Adrenal gland (tissue), 12 donors: Measurements from ENCODE around the gene CEP164. TPM values are rescaled to one million over a fixed set of nuclear protein-coding genes. Genes with fewer than 3 reads are reported as not detected.

ENCODE experiments used
- DNase-seq, 7 donors: peaks; one replicate each; pipeline ENCODE4 v3.0.0-alpha.2; 2019 to 2020
- H3K27ac ChIP-seq, 5 donors: fragments of 200-600 bp; sonication (generic) in 4 of 5; 1 replicate in 3 of 5; 2 replicates in 2 of 5; pipeline versions ENCODE4 v1.5.1 to v1.8.0; 2016 to 2020; ENCODE audit warnings: mild to moderate bottlenecking in 1 of 5
- H3K27me3 ChIP-seq: fragments of 200-600 bp; 2 replicates; pipeline ENCODE4 v1.8.0; 2021
- H3K36me3 ChIP-seq, 2 donors: fragments of 200-600 bp; replicated peaks in 1 of 2; 1 replicate in 1 of 2; 2 replicates in 1 of 2; pipeline versions ENCODE4 v1.5.1 to v1.8.0; 2018 to 2022
- H3K4me1 ChIP-seq, 2 donors: fragments of 200-600 bp; replicated peaks in 1 of 2; 1 replicate in 1 of 2; 2 replicates in 1 of 2; pipeline versions ENCODE4 v1.5.1 to v1.8.0; 2018 to 2021
- H3K4me3 ChIP-seq, 4 donors: fragments of 200-600 bp; sonication (generic) in 3 of 4; one replicate each; pipeline ENCODE4 v1.5.1; 2016 to 2018
- H3K9me3 ChIP-seq, 3 donors: fragments of 200-600 bp; sonication (generic) in 1 of 3; replicated peaks in 1 of 3; 1 replicate in 2 of 3; 2 replicates in 1 of 3; pipeline versions ENCODE4 v1.5.1 to v1.8.0; 2016 to 2021
- CTCF ChIP-seq, 6 experiments: fragments of 450-650 bp in 4 of 6; fragments of 200-600 bp in 2 of 6; sonication (generic) in 1 of 6; IDR thresholded peaks; 1 replicate in 5 of 6; 2 replicates in 1 of 6; pipeline versions ENCODE4 v1.5.1 to v1.8.0; 2016 to 2021; ENCODE audit warnings: antibody characterized with exemption in 6 of 6, mild to moderate bottlenecking in 2 of 6, moderate library complexity in 1 of 6
- POLR2A ChIP-seq, 2 donors: fragments of 450-650 bp; IDR thresholded peaks; one replicate each; pipeline ENCODE4 v1.6.1; 2017; ENCODE audit warnings: antibody characterized with exemption in 2 of 2, mild to moderate bottlenecking in 2 of 2, moderate library complexity in 1 of 2
- WGBS, 4 donors: extraction: QIAGEN DNeasy Blood & Tissue Kit in 2 of 4; methylation state at CpG; one replicate each; pipeline versions ENCODE4 v1.1.5 to v1.1.7; 2013 to 2017; 5-methylcytosine and 5-hydroxymethylcytosine counted together
- intact Hi-C, 2 donors: fragments of 100-400 bp; cut with DNase I; formaldehyde crosslinking; loops; one replicate each; pipeline versions ENCODE4 v1.14.1 to v1.15.0; 2022 to 2023
- polyA plus RNA-seq, 3 donors: library from polyadenylated mRNA; stranded (reverse); fragments of 200-250 nt in 2 of 3; fragments of 350-450 nt in 1 of 3; fragmentation: Illumina TruSeq in 1 of 3; extraction: RNeasy Lipid Tissue Mini Kit (QIAGEN cat#74804) in 1 of 3; gene quantifications; one replicate each; pipeline ENCODE4 v1.2.3, GENCODE V29; 2013 to 2014
- total RNA-seq, 9 donors: library from RNA; depleted of rRNA in 4 of 9; stranded (reverse); fragments of >200 nt in 4 of 9; fragments of 120-200 nt in 1 of 9; fragmentation: NEBNext Ultra II Directional in 1 of 9; extraction: Animal tissue kit (Norgen Biotek cat#: 25700) in 1 of 9; gene quantifications; one replicate each; pipeline versions ENCODE4 v1.1.0 to v1.2.4, GENCODE V29; 2013 to 2023
- donor health status: healthy with polysubstance abuse.
- donor health status: Bipolar disorder and iron deficiency.
- donor health status: DM: yes; HTN: yes; CAD: no.
- donor health status: DM: no; HTN: no; CAD: no.
- donor health status: DM: no; HTN: no; CAD: no.
- donor health status: DM: yes; HTN: yes; CAD: no.

CEP164 gene
- total and polyA plus RNA-seq, 12 donors: 10.6 to 82.9 (median 24.1) TPM

DNA sequence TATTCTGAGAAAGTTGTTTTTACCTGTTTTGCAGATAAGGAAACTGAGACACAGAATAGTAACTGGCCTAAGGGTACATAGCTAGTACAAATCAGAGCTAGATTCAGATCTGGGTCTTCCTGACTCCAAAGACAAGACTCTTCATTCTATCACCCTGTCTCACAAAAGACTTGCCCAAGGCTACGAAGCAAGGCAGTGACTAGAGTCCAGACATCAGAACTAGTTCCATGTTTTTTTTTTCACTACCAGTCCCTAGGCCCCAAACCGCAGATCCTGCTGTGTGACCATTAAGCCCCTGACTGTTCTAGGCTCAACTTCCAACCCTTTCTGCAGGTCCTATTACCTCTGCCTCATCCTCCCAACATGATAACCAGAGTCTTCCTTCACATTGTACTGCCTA lies 35.0 kb upstream of the CEP164 start:
- Histone ChIP-seq H3K4me1 (no peaks in the 10 kb centered on the region), H3K36me3 (peaks cover 0 to 49% of the 10 kb centered on the region in 2 donors), H3K4me3 (no peak overlapping the region), H3K27ac (no peak overlapping the region), H3K27me3 (no peaks in the 10 kb centered on the region), H3K9me3 (no peaks in the 10 kb centered on the region)
- peak in 1 of 7 donors; percentile 1 for DNase-seq
- WGBS, 4 donors: 91 to 100% (median 95%) methylated on average over 2 of the region's 2 CpGs
- intact Hi-C loops: no loop called here
- TF ChIP-seq CTCF (IDR thresholded peaks at IDR 0.05) (no peak), POLR2A (IDR thresholded peaks at IDR 0.05) (no peak)

DNA sequence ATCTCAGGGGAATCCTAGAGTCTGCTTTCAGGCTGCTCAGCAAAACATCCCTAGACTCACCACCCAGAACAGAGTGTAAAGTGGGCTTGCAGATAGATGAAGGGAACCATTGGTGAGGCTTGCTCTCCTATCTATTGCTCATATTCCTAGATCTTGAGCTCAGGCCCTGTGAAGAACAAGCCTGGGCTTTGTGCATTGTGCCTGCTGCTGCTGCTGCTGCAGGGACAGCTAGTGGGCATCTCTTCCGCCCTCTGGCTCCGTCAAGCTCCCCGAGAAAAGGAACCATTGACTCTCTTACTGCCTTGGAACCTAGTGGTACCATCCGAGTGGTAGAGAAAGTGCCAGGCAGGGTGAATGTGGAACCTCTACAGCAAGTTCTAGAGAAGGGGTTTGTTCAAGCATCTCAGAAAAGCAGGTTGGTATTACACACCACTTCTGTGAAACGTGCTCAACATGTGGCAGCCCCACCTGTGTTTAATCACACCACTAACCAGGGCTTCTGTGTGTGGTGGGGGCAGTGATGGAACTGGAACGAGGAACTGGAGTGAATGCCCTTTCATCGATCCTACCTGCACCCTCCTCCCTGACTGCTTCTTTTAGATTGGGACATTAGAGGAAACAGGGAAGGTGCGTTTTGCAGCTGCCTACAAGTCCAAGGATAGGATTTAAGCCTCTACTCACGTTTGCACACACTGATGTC lies 32.1 kb upstream of the CEP164 start:
- peaks cover 7 to 16% of the 10 kb centered on the region in 2 donors for H3K4me1 ChIP-seq
- H3K9me3 ChIP-seq: no peaks in the 10 kb centered on the region
- intact Hi-C loops: no loop called here
- no peak overlapping the region for H3K4me3 ChIP-seq
- peaks cover 0 to 29% of the 10 kb centered on the region in 2 donors for H3K36me3 ChIP-seq
- 84 to 90% (median 87%) methylated on average over 6 to 9 of the region's 9 CpGs for WGBS, 4 donors
- peak in 1 of 7 donors; percentile 3 for DNase-seq
- H3K27ac ChIP-seq: no peak overlapping the region
- H3K27me3 ChIP-seq: no peaks in the 10 kb centered on the region
- no peak for TF ChIP-seq POLR2A (IDR thresholded peaks at IDR 0.05)
- TF ChIP-seq CTCF (IDR thresholded peaks at IDR 0.05): no peak

- no peak overlapping the region for H3K4me3 ChIP-seq
- H3K4me1 ChIP-seq: peaks cover 7 to 20% of the 10 kb centered on the region in 2 donors
- TF ChIP-seq POLR2A (IDR thresholded peaks at IDR 0.05): no peak
- no peak for TF ChIP-seq CTCF (IDR thresholded peaks at IDR 0.05)
- WGBS, 4 donors: 88 to 92% (median 90%) methylated on average over 6 of the region's 6 CpGs
- intact Hi-C loops: no loop called here
- no peaks in the 10 kb centered on the region for H3K27me3 ChIP-seq
- no peak overlapping the region for H3K27ac ChIP-seq
- DNase-seq: peak in 2 of 7 donors; percentile 13 to 45
- H3K36me3 ChIP-seq: peaks cover 0 to 17% of the 10 kb centered on the region in 2 donors
- H3K9me3 ChIP-seq: no peaks in the 10 kb centered on the region
Measured at GRCh38 chr11:117296881-117297280, 30.8 kb upstream of the CEP164 start.

DNA sequence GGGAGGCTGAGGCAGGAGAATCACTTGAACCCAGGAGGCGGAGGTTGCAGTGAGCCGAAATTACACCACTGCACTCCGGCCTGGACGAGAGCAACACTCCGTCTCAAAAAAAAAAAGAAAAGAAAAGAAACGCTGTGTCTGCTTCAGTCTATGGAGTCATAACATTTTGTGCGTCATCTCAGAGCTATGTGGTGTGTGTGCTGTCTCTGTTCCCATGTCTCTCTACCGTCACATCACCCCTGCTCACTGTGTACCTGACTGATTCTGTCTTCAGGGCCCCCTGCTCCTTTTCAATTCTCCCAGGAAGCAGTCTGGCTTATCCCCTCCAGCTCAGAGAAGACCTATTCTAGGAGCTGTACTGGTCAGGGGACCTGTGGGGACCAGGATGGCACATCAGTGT lies 29.5 kb upstream of the CEP164 start:
- Histone ChIP-seq H3K4me3 (no peak overlapping the region), H3K27me3 (no peaks in the 10 kb centered on the region), H3K9me3 (no peaks in the 10 kb centered on the region), H3K27ac (no peak overlapping the region), H3K36me3 (peaks cover 0 to 13% of the 10 kb centered on the region in 2 donors), H3K4me1 (peaks cover 7 to 20% of the 10 kb centered on the region in 2 donors)
- WGBS, 4 donors: 94 to 98% (median 94%) methylated on average over 8 of the region's 8 CpGs
- intact Hi-C loops: no loop called here
- no peak for DNase-seq
- TF ChIP-seq POLR2A (IDR thresholded peaks at IDR 0.05): no peak
- TF ChIP-seq CTCF (IDR thresholded peaks at IDR 0.05): no peak
